Hematopoietic multipotent progenitor cell treated with erythropoietin and hydrocortisone succinate and interleukin-3 and kit ligand, for 17 days (in vitro differentiated cells): Measurements from ENCODE around the gene ABCA2.

Experiments
- DNase-seq: peaks from one replicate; pipeline ENCODE4 v3.0.0-alpha.2; 2015; ENCODE audit warnings: low spot score

Gene ABCA2

DNA sequence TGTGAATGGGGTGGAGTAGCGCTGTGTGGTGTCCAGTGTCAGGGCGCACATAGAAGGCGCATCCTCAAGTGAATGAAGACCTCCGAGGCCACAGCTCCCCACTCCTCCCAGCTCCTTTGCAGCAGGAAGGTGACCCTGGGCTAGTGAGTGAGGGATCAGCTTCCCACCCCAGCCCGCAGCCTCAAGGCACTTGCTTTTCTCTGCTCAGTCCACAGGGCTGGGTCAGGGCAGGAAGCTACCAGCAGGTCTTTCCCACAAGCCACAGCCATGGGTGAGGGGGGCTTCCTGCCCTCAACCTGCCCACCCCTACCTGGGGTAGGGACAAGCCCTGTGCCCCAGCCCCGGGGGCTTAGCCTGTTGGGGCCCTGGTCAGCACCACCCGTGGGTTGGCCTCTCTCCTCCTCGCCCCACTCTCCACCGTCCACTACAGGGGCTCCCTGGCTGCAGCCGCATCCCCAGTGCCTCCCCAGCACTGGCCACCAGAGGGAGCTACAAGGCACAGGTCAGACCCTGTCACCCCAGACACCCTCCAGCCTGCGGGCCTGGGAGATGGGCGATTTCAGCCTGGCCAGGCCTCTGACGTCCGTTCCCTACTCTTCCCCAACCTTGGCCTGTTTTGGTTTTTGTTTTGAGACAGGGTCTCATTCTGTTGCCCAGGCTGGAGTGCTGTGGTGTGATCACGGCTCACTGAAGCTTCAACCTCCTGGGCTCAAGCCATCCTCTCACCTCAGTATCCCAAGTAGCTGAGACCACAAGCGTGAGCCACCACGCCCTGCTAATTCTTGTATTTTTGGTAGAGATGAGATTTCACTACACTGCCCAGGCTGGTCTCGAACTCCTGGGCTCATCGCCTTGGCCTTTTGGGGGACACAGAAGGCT is 1.3 kb upstream of the ABCA2 start:
- DNase-seq, result peak; percentile 71

DNA sequence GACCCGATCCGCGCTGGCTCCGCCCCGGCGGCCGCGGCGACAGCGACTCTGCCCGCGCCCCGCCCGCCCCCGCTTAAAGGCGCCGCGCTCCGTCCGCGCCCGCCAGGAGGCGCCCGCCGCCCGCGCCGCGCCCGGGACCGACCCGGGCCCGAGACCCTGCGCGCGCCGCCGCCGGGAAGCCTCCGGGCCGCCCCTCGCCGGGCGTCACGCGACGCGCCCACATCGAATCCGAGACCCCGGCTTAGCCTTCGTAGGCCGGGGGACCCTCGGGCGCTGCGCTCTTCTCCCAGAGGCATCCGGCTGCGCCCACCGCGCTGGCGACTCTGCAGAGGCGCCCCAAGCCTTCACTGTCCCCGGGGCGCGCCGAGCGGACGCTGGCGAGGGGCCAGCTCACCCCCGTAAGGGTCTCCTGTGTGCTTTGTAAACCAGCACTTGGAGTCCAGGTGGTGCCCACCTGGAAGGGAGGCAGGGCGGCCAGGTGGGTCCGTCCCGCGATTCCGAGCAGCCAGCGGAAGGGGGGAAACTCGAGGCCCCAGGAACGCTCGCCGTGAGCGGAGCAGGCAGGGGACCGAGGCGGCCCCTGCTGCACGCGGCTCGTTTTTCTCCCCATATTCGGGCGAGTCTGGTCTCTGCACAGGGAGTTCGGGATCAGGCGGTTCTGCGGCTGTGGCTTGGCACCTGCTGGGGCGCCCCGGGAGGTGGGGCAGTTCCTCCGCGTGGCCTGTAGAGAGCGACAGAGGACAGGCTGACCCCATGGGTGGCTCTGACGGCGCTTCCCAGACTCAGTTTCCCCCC is 423 bp upstream of the ABCA2 start:
- peak; percentile 72 for DNase-seq

DNA sequence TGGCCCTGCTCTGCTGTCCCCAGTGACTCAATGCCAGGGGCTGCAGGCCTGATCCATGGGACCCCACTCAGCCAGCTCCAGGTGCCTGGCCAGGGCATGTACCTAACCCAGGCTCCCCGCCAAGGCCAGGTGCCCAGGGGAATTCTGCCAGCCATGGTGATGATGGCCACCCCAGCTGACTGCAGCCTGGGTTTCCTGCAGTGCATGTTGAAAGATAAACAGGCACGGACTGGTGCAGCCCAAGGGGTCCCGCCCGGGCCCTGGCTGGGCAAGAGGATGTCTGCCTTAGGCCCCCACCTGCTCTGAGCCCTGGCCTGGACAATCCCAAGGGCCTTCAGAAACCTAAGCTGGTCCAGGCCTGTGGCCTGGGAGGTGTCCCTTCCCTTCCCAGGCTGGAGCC is 1.2 kb downstream of the ABCA2 start:
- no peak for DNase-seq

DNA sequence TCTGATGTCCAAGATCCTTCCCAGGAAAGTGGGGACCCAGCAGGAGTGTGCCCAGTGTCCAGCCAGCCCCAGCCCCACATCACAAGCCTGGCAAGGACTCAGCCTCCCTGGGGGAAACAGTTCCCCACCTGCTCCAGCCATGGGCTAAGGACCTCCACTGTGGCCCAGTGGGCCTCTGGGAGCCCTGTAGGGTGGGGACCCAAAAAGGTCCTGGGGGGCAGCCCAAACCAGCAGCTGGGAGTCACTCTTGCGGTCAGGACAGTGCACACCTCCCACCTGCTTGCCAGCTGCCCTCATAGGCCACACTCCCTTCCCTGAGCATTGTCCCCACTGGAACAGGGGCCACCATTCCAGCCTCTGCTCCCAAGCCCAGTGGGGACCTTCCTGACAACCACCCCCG is 1.7 kb downstream of the ABCA2 start:
- DNase-seq, result no peak

DNA sequence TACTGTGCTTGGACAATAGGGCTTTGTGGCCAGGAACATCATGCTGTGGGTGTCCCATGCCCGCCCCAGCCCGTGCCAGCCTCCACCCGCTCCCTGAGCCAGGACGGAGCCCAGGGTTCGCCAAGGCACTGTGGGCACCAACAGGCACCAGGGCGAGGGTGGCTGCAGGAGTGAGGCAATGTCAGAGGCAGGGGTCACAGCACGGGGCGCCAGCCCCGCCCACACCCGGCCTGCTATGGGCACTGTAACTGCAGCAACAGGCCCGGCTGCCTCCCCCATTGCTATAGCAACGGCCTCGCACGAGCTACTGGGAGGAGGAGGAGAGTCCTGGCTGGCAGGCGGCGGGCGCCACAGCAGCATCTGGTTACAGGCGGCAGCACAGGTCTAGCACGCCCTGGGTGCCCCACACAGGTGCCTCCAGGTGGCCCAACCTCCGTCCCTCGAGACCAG is 2.5 kb downstream of the ABCA2 start:
- no peak for DNase-seq

DNA sequence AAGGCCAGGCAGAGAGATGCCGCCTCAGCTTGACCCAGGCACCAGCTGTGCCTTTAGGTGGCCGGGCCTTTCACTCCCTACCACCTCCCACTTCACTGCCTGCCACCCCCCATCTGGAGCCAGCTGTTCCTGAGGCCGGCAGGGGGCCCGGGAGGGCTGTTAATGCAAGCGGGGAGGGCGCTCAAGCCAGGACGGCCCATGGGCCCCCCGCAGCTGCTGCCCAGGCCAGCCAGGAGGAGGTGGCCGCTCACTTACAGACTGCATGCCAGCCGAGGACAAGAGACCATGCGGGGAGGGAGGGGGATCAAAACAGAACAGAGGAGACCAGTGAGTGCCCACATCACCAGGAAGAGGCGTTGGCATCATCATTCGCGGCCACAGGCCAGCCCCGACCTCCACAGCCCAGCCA is 4.5 kb downstream of the ABCA2 start:
- no peak for DNase-seq

DNA sequence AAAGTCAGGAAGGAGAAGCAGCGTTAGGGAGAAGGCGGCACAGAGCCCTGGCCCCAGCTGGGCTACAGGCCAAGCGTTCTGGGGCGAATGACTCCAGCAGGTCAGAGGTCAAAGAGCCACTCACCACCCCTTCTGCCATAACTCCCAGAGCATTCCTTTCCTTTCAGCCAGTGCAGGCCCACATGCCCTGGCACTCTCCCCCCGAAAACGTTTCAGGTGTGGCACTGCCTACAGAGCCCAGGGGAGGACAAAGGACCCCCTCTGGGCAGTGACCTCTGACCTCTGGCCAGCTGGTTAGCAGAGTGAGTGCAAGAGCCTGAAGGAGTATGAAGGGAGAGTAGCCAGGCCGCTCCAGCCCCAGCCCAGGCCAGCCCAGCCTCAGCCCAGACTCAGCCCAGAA is 4.9 kb downstream of the ABCA2 start:
- DNase-seq, result no peak

DNA sequence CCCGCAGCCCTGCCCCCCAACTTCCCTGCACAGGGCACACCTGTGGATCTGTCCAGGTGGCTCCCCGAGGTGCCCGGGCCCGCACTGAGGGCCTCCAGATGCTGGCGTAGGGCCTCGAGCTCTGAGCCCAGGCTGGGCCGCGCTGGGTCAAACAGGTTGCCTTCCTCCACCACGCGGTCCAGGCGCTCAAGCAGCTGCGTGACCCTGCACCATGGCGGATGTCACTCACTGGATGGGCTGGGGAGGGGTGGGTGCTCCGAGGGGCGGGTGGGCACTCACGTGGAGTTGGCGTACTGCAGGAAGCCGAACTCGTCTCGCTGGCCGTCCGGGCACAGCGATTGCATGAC is 5.4 kb downstream of the ABCA2 start:
- DNase-seq, result no peak

DNA sequence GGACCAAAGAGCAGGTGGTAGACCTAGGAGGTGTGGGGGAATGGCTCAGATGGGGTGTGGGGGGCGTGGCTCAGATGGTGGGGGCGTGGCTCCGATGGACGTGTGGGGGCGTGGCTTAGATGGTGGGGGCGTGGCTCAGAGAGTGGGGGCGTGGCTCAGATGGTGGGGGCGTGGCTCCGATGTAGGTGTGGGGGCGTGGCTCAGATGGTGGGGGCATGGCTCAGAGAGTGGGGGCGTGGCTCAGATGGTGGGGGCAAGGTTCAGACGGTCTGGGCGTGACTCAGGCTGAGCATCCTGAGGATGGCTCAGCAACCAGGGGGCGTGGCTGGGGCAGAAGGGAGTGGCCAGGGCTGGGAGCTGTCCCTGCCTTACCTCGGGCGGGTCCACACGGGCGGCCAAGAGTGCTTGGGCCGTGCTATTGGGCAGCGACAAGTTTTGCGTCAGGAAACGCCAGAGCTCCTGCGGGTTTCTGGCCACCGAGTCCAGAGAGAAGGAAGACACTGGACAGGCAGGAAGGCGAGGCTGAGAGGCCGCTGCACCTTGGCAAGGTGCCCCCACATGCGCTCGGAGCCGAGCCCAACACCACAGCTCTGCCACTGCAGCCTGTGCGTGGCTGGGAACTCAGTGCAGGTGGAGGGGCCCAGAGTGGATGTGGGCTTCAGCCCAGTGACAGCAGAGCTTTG is 5.9 kb downstream of the ABCA2 start:
- DNase-seq, result peak; percentile 85

DNA sequence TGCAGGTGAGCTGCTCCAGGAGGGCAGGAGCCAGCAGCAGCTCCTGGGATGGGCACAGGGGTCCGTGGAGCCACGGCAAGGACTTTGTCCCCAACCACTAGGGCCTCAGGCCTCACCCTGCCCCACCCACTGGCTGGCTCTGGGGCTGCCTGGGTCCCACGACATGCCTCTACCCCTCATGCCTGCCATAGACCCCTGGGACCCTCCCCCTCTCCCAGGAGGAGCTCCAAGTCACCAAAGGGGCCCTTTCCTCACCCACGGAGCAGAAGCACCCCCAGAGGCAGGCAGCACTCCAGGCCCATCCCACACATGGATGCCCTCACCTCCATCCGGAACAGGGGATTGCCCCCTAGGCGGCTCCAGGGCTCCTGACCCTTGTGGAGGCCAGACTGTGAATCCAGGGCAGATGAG is 6.5 kb downstream of the ABCA2 start:
- DNase-seq, result no peak

DNA sequence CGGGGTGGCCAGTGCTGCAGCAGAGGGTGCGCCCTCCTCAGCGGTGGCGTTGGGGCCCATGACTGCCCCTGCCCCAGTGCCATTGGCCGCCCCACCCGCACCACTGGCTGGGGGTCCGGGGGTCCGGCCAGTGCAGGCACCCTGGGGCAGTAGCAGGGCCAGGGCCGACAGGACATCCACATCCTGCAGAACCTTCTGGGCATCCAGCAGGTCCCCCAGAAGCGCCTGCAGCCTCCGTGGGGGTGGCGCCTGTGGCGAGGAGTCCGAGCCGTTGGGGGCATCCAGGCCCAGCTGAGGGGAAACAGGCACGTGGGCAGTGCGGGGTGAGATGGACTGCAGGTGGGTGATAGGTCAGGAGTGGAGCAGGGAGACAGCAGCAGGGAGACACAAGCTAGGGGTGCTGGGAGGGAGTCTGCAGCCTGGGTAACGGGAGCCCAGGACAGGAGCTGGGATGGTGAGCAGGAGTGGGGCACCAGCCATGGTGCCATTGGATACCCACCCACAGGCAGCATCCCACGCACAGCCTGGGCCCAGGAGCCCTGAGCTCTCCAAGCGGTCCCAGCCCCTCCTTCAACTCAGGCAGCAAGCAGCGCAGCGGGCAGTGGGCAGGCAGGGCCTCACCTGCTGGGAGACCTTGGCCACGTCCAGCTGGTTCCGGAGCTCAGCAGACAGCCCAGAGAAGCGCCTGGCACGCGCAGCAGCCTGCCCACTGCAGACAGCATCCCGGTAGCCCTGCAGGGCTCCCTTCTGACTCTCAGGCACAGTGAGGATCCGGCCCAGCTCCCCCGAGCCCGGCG is 7.1 kb downstream of the ABCA2 start:
- no peak for DNase-seq

DNA sequence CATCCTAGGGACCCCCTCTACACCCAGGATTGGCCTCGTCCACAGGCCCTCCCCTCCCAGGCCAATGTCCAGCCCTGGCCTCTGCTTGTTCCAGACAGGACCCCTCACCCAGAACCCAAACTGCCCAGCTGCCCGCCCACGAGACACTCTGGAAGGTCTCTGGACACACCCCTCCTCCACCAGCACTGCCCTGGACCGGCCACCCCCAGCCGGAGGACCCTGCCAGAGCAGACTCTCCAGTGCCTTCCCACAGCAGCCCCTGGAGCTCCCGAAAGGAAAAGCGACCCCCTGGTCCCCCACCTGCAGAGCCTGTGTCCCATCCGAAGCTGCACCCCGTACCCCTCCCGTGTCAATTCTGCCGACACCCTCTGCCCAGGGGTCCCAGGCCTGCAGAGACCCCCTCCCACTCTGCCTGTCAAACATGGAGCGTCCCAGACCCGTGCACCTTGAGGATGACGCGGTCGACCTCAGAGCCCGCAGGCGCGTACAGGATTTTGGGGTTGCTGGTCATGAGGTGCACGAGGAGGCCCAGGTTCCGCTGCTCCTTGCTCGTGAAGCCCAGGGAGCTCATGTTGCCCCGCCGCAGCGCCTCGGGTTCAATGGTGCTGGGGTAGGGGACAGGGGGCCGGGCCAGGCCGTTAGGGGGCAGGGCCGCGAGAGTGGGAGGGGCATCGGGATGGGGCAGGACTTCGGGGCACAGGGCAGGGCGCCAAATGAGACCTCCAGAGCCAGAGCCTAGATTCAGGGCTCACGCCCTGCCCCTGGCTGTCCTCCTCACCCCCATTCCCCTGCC is 8.0 kb downstream of the ABCA2 start:
- no peak for DNase-seq

DNA sequence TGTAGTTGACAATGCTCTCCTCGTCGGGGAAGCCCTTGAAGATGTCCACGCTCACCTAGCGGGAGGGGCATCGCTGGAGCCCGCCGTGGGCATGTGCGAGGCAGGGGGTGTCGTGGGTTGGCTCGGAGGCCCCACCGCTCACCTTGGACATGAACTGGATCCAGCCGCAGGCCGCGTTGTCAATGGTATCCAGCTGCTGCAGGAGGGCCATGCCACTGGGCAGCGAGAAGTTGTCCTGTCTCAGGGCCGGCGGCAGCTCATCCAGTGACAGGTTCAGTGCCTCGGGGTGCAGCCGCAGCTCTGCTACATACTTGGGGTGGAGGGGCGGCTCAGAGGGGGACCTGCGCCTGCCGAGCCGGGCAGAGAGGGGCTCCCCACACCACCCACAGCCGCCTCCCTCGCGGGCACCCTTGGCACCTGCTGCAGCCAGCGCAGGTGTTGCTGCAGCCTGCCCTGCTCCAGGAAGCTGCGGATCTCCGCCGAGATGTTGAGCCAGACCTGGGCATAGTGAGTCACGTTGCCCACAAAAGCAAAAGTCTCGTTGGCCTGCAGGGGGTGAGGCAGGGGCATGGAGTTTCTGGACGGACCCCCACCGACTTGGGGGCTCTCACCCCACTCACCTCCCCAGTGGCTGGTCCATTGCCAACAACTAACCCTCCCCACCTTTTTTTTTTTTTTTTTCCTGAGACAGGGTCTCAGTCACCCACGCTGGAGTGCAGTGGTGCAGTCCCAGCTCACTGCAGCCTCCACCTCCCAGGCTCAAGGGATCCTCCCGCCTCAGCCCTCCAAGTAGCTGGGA is 9.1 kb downstream of the ABCA2 start:
- DNase-seq, result no peak

DNA sequence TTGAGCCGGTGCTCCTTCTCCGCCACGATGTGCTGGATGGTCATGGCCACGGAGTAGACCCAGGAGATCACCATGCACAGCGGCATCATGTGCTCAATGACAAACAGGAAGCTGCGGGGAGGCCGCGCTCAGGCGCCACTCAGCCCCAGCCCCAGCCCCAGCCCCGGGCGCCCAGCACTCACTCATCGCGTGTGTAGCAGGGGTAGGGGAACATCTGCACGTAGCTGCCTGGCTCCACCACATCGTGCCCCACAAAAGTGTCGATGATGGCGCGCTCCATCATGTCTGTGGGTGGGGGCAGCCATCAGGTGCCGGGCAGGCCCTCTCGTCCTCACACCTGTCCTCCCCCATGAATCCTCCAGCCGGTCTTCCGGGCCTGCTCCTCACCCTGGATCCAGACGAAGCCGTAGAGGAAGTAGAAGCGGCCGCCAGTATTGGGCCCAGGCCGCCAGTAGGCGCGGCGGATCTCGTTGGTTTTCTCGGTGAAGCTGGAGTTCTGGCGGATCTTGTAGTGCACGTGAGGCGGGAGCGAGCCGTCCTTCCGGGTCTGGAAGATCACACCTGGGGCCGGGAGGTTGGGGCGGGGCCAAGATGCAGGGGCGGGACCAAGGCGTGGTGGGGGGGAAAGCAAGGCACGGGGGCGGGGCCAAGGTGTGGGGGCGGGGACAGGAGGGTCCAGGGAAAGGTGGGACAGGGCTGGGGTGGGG is 10.1 kb downstream of the ABCA2 start:
- DNase-seq, result no peak

DNA sequence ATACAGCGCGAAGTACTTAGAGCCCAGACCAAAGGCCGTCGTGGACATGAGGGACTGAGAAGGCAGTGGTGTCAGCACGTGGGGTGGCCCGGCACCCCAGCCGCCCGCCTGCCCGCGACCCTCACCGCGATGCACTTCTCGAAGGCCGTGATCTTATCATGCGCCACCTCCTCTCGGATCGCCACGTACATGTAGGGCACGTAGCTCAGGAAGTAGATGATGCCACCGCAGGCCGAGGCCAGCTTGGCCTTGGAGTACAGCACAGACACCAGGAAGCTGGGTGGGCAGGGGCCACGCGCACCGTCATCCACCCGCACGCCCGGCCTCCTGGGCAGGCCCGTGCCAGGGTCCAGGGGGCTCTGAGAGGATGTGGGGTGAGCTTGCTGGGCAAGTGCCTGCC is 11.0 kb downstream of the ABCA2 start:
- DNase-seq, result no peak

DNA sequence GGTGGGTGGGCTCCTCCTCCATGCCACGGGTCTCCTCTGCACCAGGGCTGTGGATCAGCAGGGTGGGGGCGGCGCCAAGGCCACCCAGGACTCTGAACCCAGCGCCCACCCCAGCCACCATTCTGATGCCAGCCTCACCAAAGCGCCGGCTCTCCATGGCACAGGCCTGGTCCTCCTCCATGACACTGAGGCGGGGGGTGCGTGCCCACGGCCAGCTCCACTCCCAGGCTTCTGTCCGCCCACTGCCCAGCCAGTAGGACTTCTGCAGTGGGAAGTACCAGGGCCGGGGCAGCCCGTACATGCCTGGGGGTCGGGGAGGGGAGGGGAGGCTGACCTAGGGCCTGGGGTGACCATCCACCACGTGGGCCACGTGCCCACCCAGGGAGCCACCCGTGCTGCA is 11.6 kb downstream of the ABCA2 start:
- DNase-seq, result no peak

DNA sequence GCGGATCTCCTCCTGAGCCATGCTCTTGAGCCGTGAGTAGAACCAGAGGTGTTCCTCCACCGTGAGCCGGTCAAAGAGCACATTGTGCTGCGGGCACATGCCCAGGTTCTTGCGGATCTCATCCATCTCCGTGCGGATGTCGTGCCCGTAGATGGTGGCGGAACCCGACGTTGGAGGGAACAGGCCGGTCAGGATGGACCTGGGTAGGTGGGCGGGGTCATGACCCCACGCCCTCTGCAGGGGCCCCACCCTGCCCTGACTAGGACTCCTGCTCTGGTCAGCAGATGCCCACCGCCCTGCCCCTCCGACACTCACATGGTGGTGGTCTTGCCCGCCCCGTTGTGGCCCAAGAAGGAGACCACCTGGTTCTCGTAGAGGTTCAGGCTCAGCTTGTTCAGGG is 12.1 kb downstream of the ABCA2 start:
- DNase-seq, result no peak

DNA sequence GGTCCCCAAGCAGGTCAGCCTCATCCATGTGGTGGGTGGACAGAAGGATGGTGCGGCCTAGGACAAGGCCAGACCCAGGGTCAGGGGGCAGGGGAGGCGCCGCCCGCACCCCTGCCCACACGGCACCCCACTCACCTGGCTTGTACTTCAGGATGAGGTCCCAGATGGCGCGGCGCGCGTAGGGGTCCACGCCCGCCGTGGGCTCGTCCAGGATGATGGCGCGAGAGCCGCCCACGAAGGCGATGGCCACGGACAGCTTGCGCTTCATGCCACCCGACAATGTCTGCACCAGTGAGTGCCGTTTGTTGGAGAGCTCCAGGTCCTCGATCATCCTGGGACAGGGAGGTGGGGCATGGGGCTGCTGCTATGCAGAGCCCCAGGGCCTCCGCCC is 12.5 kb downstream of the ABCA2 start:
- no peak for DNase-seq

DNA sequence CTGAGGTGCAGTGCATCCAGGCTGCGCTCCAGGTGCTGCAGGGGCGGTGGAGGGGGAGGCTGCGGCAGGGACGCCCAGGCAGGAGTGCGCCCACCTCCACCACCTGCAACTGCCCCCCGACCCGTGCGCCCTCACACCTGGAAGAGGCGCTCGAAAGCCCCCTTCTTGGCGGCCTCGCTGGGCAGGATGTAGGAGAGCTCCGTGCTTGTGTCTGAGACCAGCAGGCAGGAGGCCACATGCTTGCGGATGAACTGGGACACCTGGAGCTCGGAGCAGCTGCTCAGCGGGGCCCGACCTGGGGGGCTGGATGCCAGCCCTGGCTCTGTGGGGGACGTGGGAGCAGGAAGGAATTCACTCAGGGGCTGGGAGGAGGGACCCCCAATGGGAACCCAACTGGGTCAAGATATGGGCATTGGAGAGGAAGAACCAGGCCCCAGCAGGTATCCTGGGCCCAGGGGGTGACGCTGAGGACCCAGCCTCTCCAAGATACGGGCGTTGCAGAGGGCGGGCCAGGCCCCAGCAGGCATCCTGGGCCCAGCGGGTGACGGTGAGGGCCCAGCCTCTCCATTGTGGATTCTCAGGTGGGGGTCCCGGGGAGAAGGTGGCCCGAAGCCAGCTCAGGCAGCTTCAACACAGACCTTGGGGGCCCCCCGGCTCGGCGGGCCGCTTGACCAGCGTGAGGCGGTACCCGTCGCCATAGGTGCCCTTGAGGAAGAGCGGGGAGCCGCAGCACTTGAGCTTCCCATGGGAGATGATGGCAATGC is 13.1 kb downstream of the ABCA2 start:
- DNase-seq, result no peak
